Muscle layer of colon (tissue), 2 donors: ENCODE results near the gene IFNA16.
"Not testable (repeated sequence)": the region's sequence is repeated elsewhere in the genome, so short reads cannot be mapped to it uniquely, and the experiment has no call there.

Experiments used
- H3K27ac ChIP-seq: one replicate; pipeline ENCODE4 v1.7.0; 2013; ENCODE audit warnings: low read depth, mild to moderate bottlenecking, low read length, moderate library complexity
- H3K27me3 ChIP-seq, 2 donors: one replicate each; pipeline ENCODE4 v1.7.0; 2013; ENCODE audit warnings: low read length in 2 of 2, mild to moderate bottlenecking in 2 of 2; ENCODE audit not compliant: insufficient read depth in 2 of 2, control insufficient read depth in 1 of 2
- H3K36me3 ChIP-seq: one replicate; pipeline ENCODE4 v1.7.0; 2013; ENCODE audit warnings: mild to moderate bottlenecking, low read length; ENCODE audit not compliant: insufficient read depth
- H3K4me1 ChIP-seq: one replicate; pipeline ENCODE4 v1.7.0; 2013; ENCODE audit warnings: mild to moderate bottlenecking, low read length; ENCODE audit not compliant: insufficient read depth
- H3K4me3 ChIP-seq, 2 donors: one replicate each; pipeline ENCODE4 v1.7.0; 2013; ENCODE audit warnings: low read length in 2 of 2, low read depth in 1 of 2, mild to moderate bottlenecking in 1 of 2, moderate library complexity in 1 of 2
- H3K9ac ChIP-seq: one replicate; pipeline ENCODE4 v1.7.0; 2013; ENCODE audit warnings: low read length
- H3K9me3 ChIP-seq: one replicate; pipeline ENCODE4 v1.7.0; 2013; ENCODE audit warnings: mild to moderate bottlenecking, low read length
- donor health status: abdominal sarcoma.
- donor health status: Adenocarcinoma of cecum.

IFNA16 gene

DNA sequence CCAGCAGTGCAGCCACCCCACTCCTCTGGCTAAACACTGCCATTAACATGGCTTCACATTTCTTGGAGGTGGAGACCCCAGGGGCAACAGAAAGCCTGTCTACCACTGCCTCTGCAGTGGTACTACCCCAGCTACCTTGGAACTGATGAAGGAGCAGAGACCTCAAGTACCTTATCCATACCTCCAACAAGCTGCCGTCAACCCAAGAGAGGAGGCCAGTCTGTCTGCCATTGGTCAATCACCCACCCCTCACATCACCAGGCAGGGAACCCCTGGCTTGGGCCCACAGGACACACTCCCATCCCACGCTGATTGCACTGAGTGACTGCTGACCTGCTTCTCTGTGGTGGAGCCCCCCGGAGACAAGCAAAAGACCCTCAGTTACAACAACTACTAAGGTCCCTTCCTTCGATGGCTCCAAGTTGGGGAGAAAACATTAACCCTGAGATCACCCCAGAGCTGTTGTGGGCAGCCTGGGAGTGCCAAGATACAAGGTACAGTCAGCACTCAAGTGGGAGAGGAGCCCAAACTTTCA is 17.1 kb upstream of the IFNA16 start:
- Histone ChIP-seq H3K9me3 (no peaks in the 10 kb centered on the region), H3K4me3 (no peak overlapping the region), H3K27ac (no peak overlapping the region), H3K27me3 (no peaks in the 10 kb centered on the region), H3K9ac (no peak overlapping the region), H3K4me1 (no peaks in the 10 kb centered on the region), H3K36me3 (no peaks in the 10 kb centered on the region)

DNA sequence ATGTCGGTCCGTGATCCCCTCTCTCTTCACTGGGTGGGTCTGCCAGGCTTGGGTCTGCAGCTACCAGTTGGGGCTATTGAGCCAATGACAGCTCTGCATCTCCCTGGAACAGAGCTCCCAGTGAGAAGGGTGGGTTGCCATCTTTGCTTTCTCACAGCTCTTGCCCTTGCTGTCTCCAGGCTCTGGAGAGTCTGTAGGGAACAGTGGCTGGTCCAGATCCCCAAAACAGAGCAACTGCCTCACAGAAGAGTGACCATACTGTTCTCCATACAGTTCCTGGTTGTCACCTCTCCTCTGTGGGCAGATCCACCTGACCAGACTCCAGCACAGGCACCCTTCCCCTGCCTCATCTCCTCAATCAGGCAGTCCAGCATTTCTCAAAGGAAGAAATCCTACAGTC is 16.1 kb upstream of the IFNA16 start:
- H3K4me1 ChIP-seq = no peaks in the 10 kb centered on the region
- no peak overlapping the region for H3K9ac ChIP-seq
- no peaks in the 10 kb centered on the region for H3K36me3 ChIP-seq
- H3K27ac ChIP-seq = no peak overlapping the region
- no peaks in the 10 kb centered on the region for H3K27me3 ChIP-seq
- H3K9me3 ChIP-seq = no peaks in the 10 kb centered on the region
- H3K4me3 ChIP-seq = no peak overlapping the region

DNA sequence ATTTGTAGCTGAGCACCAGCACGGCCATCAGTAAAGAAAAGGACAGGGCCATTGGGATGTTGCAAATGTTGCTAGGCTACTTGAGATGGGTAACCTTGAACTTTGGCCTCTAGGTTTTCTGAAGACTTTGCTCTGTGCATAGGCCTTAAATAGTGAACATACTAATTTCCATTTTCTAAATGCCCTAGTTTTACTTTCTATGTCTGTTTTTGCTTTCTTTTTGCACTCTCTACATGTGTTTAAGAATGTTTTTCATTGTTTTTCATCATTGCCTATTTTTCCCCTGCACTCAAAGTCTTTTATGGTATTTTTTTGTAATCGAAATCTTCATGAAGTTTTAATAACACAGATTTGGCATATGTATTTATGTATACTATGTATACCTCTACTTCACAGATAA is 11.0 kb upstream of the IFNA16 start, which contains the start of gene IFNA17:
TSS of gene IFNA17 (minus strand) at position 101 of the 400 bp plus-strand sequence. CDS start at position 52, 49 bp downstream.
- no peaks in the 10 kb centered on the region for H3K27me3 ChIP-seq
- H3K4me3 ChIP-seq = no peak within 1 kb of the TSS
- H3K4me1 ChIP-seq = no peaks in the 10 kb centered on the region
- no peak within 1 kb of the TSS for H3K9ac ChIP-seq
- no peaks in the 10 kb centered on the region for H3K36me3 ChIP-seq
- no peaks in the 10 kb centered on the region for H3K9me3 ChIP-seq
- no peak within 1 kb of the TSS for H3K27ac ChIP-seq

GRCh38 chr9:21213411-21214326 is 3.4 kb downstream of the IFNA16 start:
- H3K4me1 ChIP-seq, H3K27ac ChIP-seq, H3K27me3 ChIP-seq, H3K4me3 ChIP-seq, H3K9me3 ChIP-seq, H3K36me3 ChIP-seq, H3K9ac ChIP-seq: not testable (repeated sequence)

- not testable (repeated sequence) for H3K36me3 ChIP-seq, H3K27me3 ChIP-seq, H3K4me1 ChIP-seq
These were observed 5.0 kb downstream of the IFNA16 start for GRCh38 chr9:21212160-21212559.

DNA sequence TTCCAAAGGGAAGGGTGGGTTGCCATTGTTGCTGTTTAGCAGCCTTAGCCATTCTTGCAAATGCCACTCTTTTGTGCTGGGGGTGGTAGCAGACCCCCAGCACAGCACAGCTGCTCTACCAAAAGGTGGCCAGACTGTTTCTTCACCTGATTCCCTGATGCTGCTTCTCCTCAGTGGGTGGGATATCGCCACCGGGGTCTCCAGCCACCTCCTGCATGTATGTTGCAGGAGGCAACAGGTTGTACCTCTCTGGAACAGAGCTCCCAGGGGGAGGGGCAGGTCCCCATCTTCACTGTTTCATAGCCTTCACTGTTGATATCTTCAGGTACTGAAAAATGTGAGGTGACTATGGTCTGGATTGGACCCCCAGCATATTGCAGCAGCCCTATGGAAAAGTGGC is 6.3 kb downstream of the IFNA16 start:
- not testable (repeated sequence) for H3K9ac ChIP-seq

More at GRCh38 chr9:21212160-21212559, 5.0 kb downstream of the IFNA16 start:
- not testable (repeated sequence) for H3K9me3 ChIP-seq, H3K27ac ChIP-seq, H3K4me3 ChIP-seq, H3K9ac ChIP-seq

DNA sequence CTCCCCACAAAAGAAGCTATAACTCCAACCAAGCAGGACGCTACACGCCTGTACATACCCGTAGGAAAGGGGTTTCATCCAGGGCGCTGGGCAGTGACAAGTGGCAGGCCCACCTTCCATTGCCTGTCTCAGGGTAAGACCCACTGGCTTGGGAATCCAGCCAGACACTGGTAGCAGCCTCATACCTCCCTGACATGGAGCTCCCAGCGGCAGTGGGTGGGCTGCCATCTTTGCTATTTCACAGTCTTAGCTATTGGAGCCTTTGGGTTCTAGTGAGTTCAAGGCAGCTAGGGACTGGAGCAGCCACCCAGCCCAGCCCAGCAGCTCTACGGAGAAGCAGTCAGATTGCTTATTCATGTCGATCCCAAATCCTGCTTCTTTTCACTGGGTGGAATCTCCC is 6.8 kb downstream of the IFNA16 start:
- Histone ChIP-seq H3K27me3 (no peaks in the 10 kb centered on the region), H3K4me1 (no peaks in the 10 kb centered on the region), H3K36me3 (no peaks in the 10 kb centered on the region), H3K4me3 (no peak overlapping the region), H3K9me3 (no peaks in the 10 kb centered on the region), H3K27ac (no peak overlapping the region), H3K9ac (no peak overlapping the region)

More for the DNA sequence above, 6.3 kb downstream of the IFNA16 start:
- H3K36me3 ChIP-seq, H3K27ac ChIP-seq, H3K9me3 ChIP-seq, H3K4me1 ChIP-seq, H3K27me3 ChIP-seq, H3K4me3 ChIP-seq: not testable (repeated sequence)

GRCh38 chr9:21207043-21207442 is 10.1 kb downstream of the IFNA16 start, which contains the start of gene IFNA10:
Gene IFNA10 (minus strand): TSS chr9:21207143. CDS start chr9:21207097, 46 bp downstream.
- not testable (repeated sequence) for H3K9me3 ChIP-seq, H3K9ac ChIP-seq, H3K4me1 ChIP-seq, H3K4me3 ChIP-seq, H3K27ac ChIP-seq, H3K27me3 ChIP-seq, H3K36me3 ChIP-seq

- no peak overlapping the region for H3K4me3 ChIP-seq
- H3K27me3 ChIP-seq = no peaks in the 10 kb centered on the region
- H3K9ac ChIP-seq = no peak overlapping the region
- no peaks in the 10 kb centered on the region for H3K4me1 ChIP-seq
- H3K27ac ChIP-seq = no peak overlapping the region
- no peaks in the 10 kb centered on the region for H3K9me3 ChIP-seq
- no peaks in the 10 kb centered on the region for H3K36me3 ChIP-seq
These were observed 11.9 kb downstream of the IFNA16 start for GRCh38 chr9:21205204-21205603.

DNA sequence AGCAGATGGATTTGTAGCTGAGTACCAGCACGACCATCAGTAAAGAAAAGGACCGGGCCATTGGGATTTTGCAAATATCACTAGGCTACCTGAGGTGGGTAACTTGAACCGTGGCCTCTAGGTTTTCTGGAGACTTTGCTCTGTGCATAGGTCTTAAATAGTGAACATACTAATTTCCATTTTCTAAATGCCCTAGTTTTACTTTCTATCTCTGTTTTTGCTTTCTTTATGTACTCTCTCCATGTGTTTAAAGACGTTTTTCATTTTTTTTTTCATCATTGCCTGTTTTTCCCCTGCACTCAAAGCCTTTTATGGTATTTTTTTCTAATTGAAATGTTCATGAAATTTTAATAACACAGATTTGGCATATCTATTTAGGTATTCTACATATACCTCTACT is 15.0 kb downstream of the IFNA16 start, which contains the start of gene IFNA7:
TSS of gene IFNA7 (minus strand) at position 101 of the 400 bp plus-strand sequence. CDS start at position 61, 40 bp downstream.
- not testable (repeated sequence) for H3K4me3 ChIP-seq, H3K27me3 ChIP-seq, H3K36me3 ChIP-seq, H3K9me3 ChIP-seq, H3K4me1 ChIP-seq, H3K9ac ChIP-seq, H3K27ac ChIP-seq

- not testable (repeated sequence) for H3K9ac ChIP-seq, H3K4me3 ChIP-seq, H3K4me1 ChIP-seq, H3K27ac ChIP-seq, H3K9me3 ChIP-seq, H3K27me3 ChIP-seq, H3K36me3 ChIP-seq
These were observed 22.0 kb downstream of the IFNA16 start for GRCh38 chr9:21194867-21195776.
